HG02973 (cell line): ENCODE data around the gene LARGE1.

Experiments used
- ATAC-seq: cut with Tn5 transposase; IDR thresholded peaks from one replicate; pipeline ENCODE4 v1.9.1; 2021; ENCODE audit warnings: moderate library complexity; ENCODE audit not compliant: unreplicated experiment

Gene LARGE1

GRCh38 chr22:33331017-33331416, 589.3 kb downstream of the LARGE1 start:
- no peak for ATAC-seq

GRCh38 chr22:33330534-33330933, 589.7 kb downstream of the LARGE1 start:
- ATAC-seq, result no peak

- ATAC-seq, result no peak
Measured at GRCh38 chr22:33329398-33329797, 590.9 kb downstream of the LARGE1 start.

- ATAC-seq, result no peak
Measured at GRCh38 chr22:33328789-33329296, 591.4 kb downstream of the LARGE1 start.

GRCh38 chr22:33327348-33327860, 592.9 kb downstream of the LARGE1 start:
- ATAC-seq, result no peak

GRCh38 chr22:33326540-33327295, 593.6 kb downstream of the LARGE1 start:
- no peak for ATAC-seq

- no peak for ATAC-seq
Measured at GRCh38 chr22:33325232-33326004, 594.9 kb downstream of the LARGE1 start.

GRCh38 chr22:33324228-33324627, 596.0 kb downstream of the LARGE1 start:
- ATAC-seq, result no peak

- no peak for ATAC-seq
Measured at GRCh38 chr22:33321466-33321865, 598.8 kb downstream of the LARGE1 start.

GRCh38 chr22:33315954-33316353, 604.3 kb downstream of the LARGE1 start:
- no peak for ATAC-seq

- ATAC-seq, result no peak
Measured at GRCh38 chr22:33315117-33315516, 605.2 kb downstream of the LARGE1 start.

GRCh38 chr22:33314316-33314715, 606.0 kb downstream of the LARGE1 start:
- ATAC-seq, result no peak

- no peak for ATAC-seq
Measured at GRCh38 chr22:33303099-33303498, 617.2 kb downstream of the LARGE1 start.

- ATAC-seq, result no peak
Measured at GRCh38 chr22:33302549-33302948, 617.7 kb downstream of the LARGE1 start.

- ATAC-seq, result no peak
Measured at GRCh38 chr22:33302049-33302545, 618.2 kb downstream of the LARGE1 start.

GRCh38 chr22:33300165-33300564, 620.1 kb downstream of the LARGE1 start:
- ATAC-seq, result no peak

- peak; percentile 69 for ATAC-seq
Measured at GRCh38 chr22:33299245-33299956, 620.9 kb downstream of the LARGE1 start.

- ATAC-seq, result no peak
Measured at GRCh38 chr22:33296941-33297340, 623.3 kb downstream of the LARGE1 start.

- no peak for ATAC-seq
Measured at GRCh38 chr22:33288078-33288477, 632.2 kb downstream of the LARGE1 start.

- no peak for ATAC-seq
Measured at GRCh38 chr22:33275073-33275443, 645.2 kb downstream of the LARGE1 start.
